HEK293 (cell line): ENCODE data around the gene RTBDN.

Experiments used
- EGR2 ChIP-seq: fragments of 450-650 bp; formaldehyde crosslinking; IDR thresholded peaks from 2 replicates; pipeline ENCODE4 v1.5.1; 2016; ENCODE audit warnings: low read depth, missing biosample characterization, missing genetic modification characterization
- HOXC10 ChIP-seq: sonication (generic); formaldehyde crosslinking; IDR thresholded peaks from 2 replicates; pipeline ENCODE4 v1.8.1; 2023; ENCODE audit warnings: mild to moderate bottlenecking, missing genetic modification reagents
- KLF1 ChIP-seq: fragments of 450-650 bp; formaldehyde crosslinking; IDR thresholded peaks from 2 replicates; pipeline ENCODE4 v1.5.1; 2016; ENCODE audit warnings: missing biosample characterization, missing genetic modification characterization
- OVOL3 ChIP-seq: fragments of 450-650 bp; formaldehyde crosslinking; IDR thresholded peaks from 2 replicates; pipeline ENCODE4 v1.5.1; 2016; ENCODE audit warnings: missing biosample characterization, missing genetic modification characterization
- PATZ1 ChIP-seq: fragments of 450-650 bp; formaldehyde crosslinking; IDR thresholded peaks from 2 replicates; pipeline ENCODE4 v1.5.1; 2016; ENCODE audit warnings: missing biosample characterization, missing genetic modification characterization
- PRDM2 ChIP-seq: fragments of 450-650 bp; formaldehyde crosslinking; IDR thresholded peaks from 2 replicates; pipeline ENCODE4 v1.5.1; 2016; ENCODE audit warnings: missing biosample characterization, missing genetic modification characterization, borderline replicate concordance
- ZBTB1 ChIP-seq: fragments of 450-650 bp; formaldehyde crosslinking; IDR thresholded peaks from 2 replicates; pipeline ENCODE4 v1.5.1; 2016; ENCODE audit warnings: missing biosample characterization, missing genetic modification characterization
- ZBTB48 ChIP-seq: fragments of 450-650 bp; formaldehyde crosslinking; IDR thresholded peaks from 2 replicates; pipeline ENCODE4 v1.5.1; 2016; ENCODE audit warnings: missing biosample characterization, missing genetic modification characterization
- ZBTB49 ChIP-seq: fragments of 450-650 bp; formaldehyde crosslinking; IDR thresholded peaks from 2 replicates; pipeline ENCODE4 v1.5.1; 2016; ENCODE audit warnings: missing biosample characterization, missing genetic modification characterization, low read depth
- ZBTB6 ChIP-seq: fragments of 450-650 bp; formaldehyde crosslinking; IDR thresholded peaks from 2 replicates; pipeline ENCODE4 v1.5.1; 2017; ENCODE audit warnings: missing biosample characterization, missing genetic modification characterization
- ZEB2 ChIP-seq: fragments of 450-650 bp; formaldehyde crosslinking; IDR thresholded peaks from 2 replicates; pipeline ENCODE4 v1.5.1; 2016; ENCODE audit warnings: missing biosample characterization, missing genetic modification characterization
- ZFHX2 ChIP-seq: fragments of 450-650 bp; formaldehyde crosslinking; conservative IDR thresholded peaks from 2 replicates; pipeline ENCODE4 v1.5.1; 2016; ENCODE audit warnings: missing biosample characterization, missing genetic modification characterization
- ZFP3 ChIP-seq: fragments of 450-650 bp; formaldehyde crosslinking; IDR thresholded peaks from 2 replicates; pipeline ENCODE4 v1.5.1; 2016; ENCODE audit warnings: low read depth, missing biosample characterization, missing genetic modification characterization
- ZNF155 ChIP-seq: fragments of 450-650 bp; formaldehyde crosslinking; IDR thresholded peaks from 2 replicates; pipeline ENCODE4 v1.5.1; 2016; ENCODE audit warnings: missing biosample characterization, missing genetic modification characterization
- ZNF175 ChIP-seq: fragments of 450-650 bp; formaldehyde crosslinking; IDR thresholded peaks from 2 replicates; pipeline ENCODE4 v1.5.1; 2016; ENCODE audit warnings: missing biosample characterization, missing genetic modification characterization
- ZNF223 ChIP-seq: fragments of 450-650 bp; formaldehyde crosslinking; IDR thresholded peaks from 2 replicates; pipeline ENCODE4 v1.5.1; 2016; ENCODE audit warnings: missing biosample characterization, missing genetic modification characterization
- ZNF510 ChIP-seq: fragments of 450-650 bp; formaldehyde crosslinking; IDR thresholded peaks from 2 replicates; pipeline ENCODE4 v1.5.1; 2018; ENCODE audit warnings: mild to moderate bottlenecking, missing genetic modification characterization, missing biosample characterization; ENCODE audit not compliant: insufficient replicate concordance
- ZNF513 ChIP-seq: fragments of 450-650 bp; IDR thresholded peaks from 2 replicates; pipeline ENCODE4 v1.5.1; 2018; ENCODE audit warnings: missing biosample characterization, missing genetic modification characterization
- ZNF571 ChIP-seq: fragments of 450-650 bp; formaldehyde crosslinking; IDR thresholded peaks from 2 replicates; pipeline ENCODE4 v1.5.0; 2017; ENCODE audit warnings: missing biosample characterization, missing genetic modification characterization
- ZNF580 ChIP-seq: fragments of 450-650 bp; formaldehyde crosslinking; IDR thresholded peaks from 2 replicates; pipeline ENCODE4 v1.5.1; 2016; ENCODE audit warnings: missing biosample characterization, missing genetic modification characterization
- ZNF677 ChIP-seq: fragments of 450-650 bp; IDR thresholded peaks from 2 replicates; pipeline ENCODE4 v1.5.0; 2018; ENCODE audit warnings: missing biosample characterization, mild to moderate bottlenecking, missing genetic modification characterization, moderate library complexity
- ZNF692 ChIP-seq: fragments of 450-650 bp; formaldehyde crosslinking; IDR thresholded peaks from 2 replicates; pipeline ENCODE4 v1.5.1; 2016; ENCODE audit warnings: missing biosample characterization, missing genetic modification characterization
- ZNF747 ChIP-seq: fragments of 450-650 bp; formaldehyde crosslinking; IDR thresholded peaks from 2 replicates; pipeline ENCODE4 v1.5.1; 2016; ENCODE audit warnings: missing biosample characterization, missing genetic modification characterization
- ZNF792 ChIP-seq: fragments of 450-650 bp; formaldehyde crosslinking; IDR thresholded peaks from 2 replicates; pipeline ENCODE4 v1.5.1; 2016; ENCODE audit warnings: missing biosample characterization, missing genetic modification characterization
- ZSCAN23 ChIP-seq: fragments of 450-650 bp; formaldehyde crosslinking; IDR thresholded peaks from 2 replicates; pipeline ENCODE4 v1.5.1; 2016; ENCODE audit warnings: missing biosample characterization, missing genetic modification characterization

Gene RTBDN

GRCh38 chr19:12838182-12838885 lies 4.0 kb upstream of the RTBDN start, which contains the start of gene MAST1 (continued):
- TF ChIP-seq ZBTB6 (tag by site-specific recombination) (no peak), ZNF580 (tag by site-specific recombination) (no peak), ZNF155 (tag by site-specific recombination) (no peak), PATZ1 (tag by site-specific recombination) (peak; percentile 66), ZNF223 (no peak), ZFP3 (tag by site-specific recombination) (no peak), ZBTB49 (tag by site-specific recombination) (no peak), ZNF677 (tag by site-specific recombination) (0 out of 2 replicates have a peak, but pooled peaks have one; percentile 17), OVOL3 (tag by site-specific recombination) (no peak), ZBTB1 (no peak), ZNF175 (tag by site-specific recombination) (no peak), HOXC10 (CRISPR knock-in tag) (no peak), ZSCAN23 (no peak), ZNF692 (tag by site-specific recombination) (no peak), ZNF792 (tag by site-specific recombination) (no peak), ZBTB48 (tag by site-specific recombination) (no peak), PRDM2 (no peak), KLF1 (tag by site-specific recombination) (peak; percentile 44), ZNF510 (tag by site-specific recombination) (no peak), EGR2 (tag by site-specific recombination) (peak; percentile 28; the same call in 1 of the 2 replicates), ZNF571 (tag by site-specific recombination) (no peak), ZFHX2 (tag by site-specific recombination) (peak; percentile 59), ZEB2 (tag by site-specific recombination) (no peak), ZNF513 (no peak), ZNF747 (tag by site-specific recombination) (no peak)
